BLaER1 (cell line): Measurements from ENCODE around the gene MUC16.
A peak's percentile ranks its signal among the peaks of the same experiment; 100 is the strongest.

Experiments
- H3K27ac ChIP-seq: shearing (Covaris generic); formaldehyde crosslinking; 2 replicates; pipeline ENCODE4 v1.8.1; 2022
- H3K27me3 ChIP-seq: shearing (Covaris generic); formaldehyde crosslinking; 2 replicates; pipeline ENCODE4 v1.8.1; 2022
- H3K36me3 ChIP-seq: shearing (Covaris generic); formaldehyde crosslinking; 2 replicates; pipeline ENCODE4 v1.8.1; 2022
- H3K4me1 ChIP-seq: shearing (Covaris generic); formaldehyde crosslinking; 2 replicates; pipeline ENCODE4 v1.8.1; 2022
- H3K4me2 ChIP-seq: shearing (Covaris generic); formaldehyde crosslinking; 2 replicates; pipeline ENCODE4 v1.8.1; 2022
- H3K4me3 ChIP-seq: shearing (Covaris generic); formaldehyde crosslinking; 2 replicates; pipeline ENCODE4 v1.8.1; 2022
- H3K9ac ChIP-seq: shearing (Covaris generic); formaldehyde crosslinking; 2 replicates; pipeline ENCODE4 v1.8.1; 2022
- H3K9me3 ChIP-seq: shearing (Covaris generic); formaldehyde crosslinking; 2 replicates; pipeline ENCODE4 v1.8.1; 2022
- H4K20me1 ChIP-seq: shearing (Covaris generic); formaldehyde crosslinking; 2 replicates; pipeline ENCODE4 v1.8.1; 2022
- Cebpa-rat ChIP-seq: shearing (Covaris generic); IDR thresholded peaks from 2 replicates; pipeline ENCODE4 v1.8.1; 2022

The MUC16 gene

GRCh38 chr19:9043524-9043923 is 33.3 kb upstream of the MUC16 start:
- no peaks in the 10 kb centered on the region for H3K4me1 ChIP-seq
- no peak overlapping the region for H3K27ac ChIP-seq
- no peak overlapping the region for H3K9ac ChIP-seq
- TF ChIP-seq Cebpa-rat, result no peak
- no peak overlapping the region for H3K4me3 ChIP-seq
- H3K9me3 ChIP-seq, result no peaks in the 10 kb centered on the region
- H3K27me3 ChIP-seq, result no peaks in the 10 kb centered on the region
- H4K20me1 ChIP-seq, result no peaks in the 10 kb centered on the region
- no peak overlapping the region for H3K4me2 ChIP-seq
- H3K36me3 ChIP-seq, result no peaks in the 10 kb centered on the region

GRCh38 chr19:9041023-9041422 is 30.8 kb upstream of the MUC16 start:
- H3K9me3 ChIP-seq, result no peaks in the 10 kb centered on the region
- no peaks in the 10 kb centered on the region for H4K20me1 ChIP-seq
- H3K27me3 ChIP-seq, result no peaks in the 10 kb centered on the region
- TF ChIP-seq Cebpa-rat, result peak; percentile 64
- no peak overlapping the region for H3K27ac ChIP-seq
- H3K4me3 ChIP-seq, result no peak overlapping the region
- H3K36me3 ChIP-seq, result no peaks in the 10 kb centered on the region
- no peak overlapping the region for H3K4me2 ChIP-seq
- no peak overlapping the region for H3K9ac ChIP-seq
- no peaks in the 10 kb centered on the region for H3K4me1 ChIP-seq

- TF ChIP-seq Cebpa-rat, result no peak
- Histone ChIP-seq H3K27me3 (no peaks in the 10 kb centered on the region), H3K4me2 (no peak overlapping the region), H3K36me3 (no peaks in the 10 kb centered on the region), H3K9ac (no peak overlapping the region), H3K4me3 (no peak overlapping the region), H3K4me1 (no peaks in the 10 kb centered on the region), H3K9me3 (no peaks in the 10 kb centered on the region), H4K20me1 (no peaks in the 10 kb centered on the region), H3K27ac (no peak overlapping the region)
These were observed 29.9 kb upstream of the MUC16 start for GRCh38 chr19:9040131-9040530.

GRCh38 chr19:9039728-9040127 is 29.5 kb upstream of the MUC16 start:
- Histone ChIP-seq H3K27me3 (no peaks in the 10 kb centered on the region), H3K9ac (no peak overlapping the region), H3K36me3 (no peaks in the 10 kb centered on the region), H3K9me3 (no peaks in the 10 kb centered on the region), H3K27ac (no peak overlapping the region), H4K20me1 (no peaks in the 10 kb centered on the region), H3K4me1 (no peaks in the 10 kb centered on the region), H3K4me2 (no peak overlapping the region), H3K4me3 (no peak overlapping the region)
- no peak for TF ChIP-seq Cebpa-rat

GRCh38 chr19:9037400-9038062 is 27.3 kb upstream of the MUC16 start:
- H3K4me3 ChIP-seq, result no peak overlapping the region
- no peaks in the 10 kb centered on the region for H4K20me1 ChIP-seq
- H3K9me3 ChIP-seq, result no peaks in the 10 kb centered on the region
- H3K4me1 ChIP-seq, result no peaks in the 10 kb centered on the region
- H3K27me3 ChIP-seq, result no peaks in the 10 kb centered on the region
- TF ChIP-seq Cebpa-rat, result no peak
- H3K36me3 ChIP-seq, result no peaks in the 10 kb centered on the region
- H3K27ac ChIP-seq, result no peak overlapping the region
- no peak overlapping the region for H3K9ac ChIP-seq
- H3K4me2 ChIP-seq, result no peak overlapping the region

GRCh38 chr19:9032136-9032631 is 22.0 kb upstream of the MUC16 start:
- Histone ChIP-seq H3K9me3 (no peaks in the 10 kb centered on the region), H3K27me3 (no peaks in the 10 kb centered on the region), H3K4me3 (no peak overlapping the region), H3K4me2 (no peak overlapping the region), H4K20me1 (no peaks in the 10 kb centered on the region), H3K4me1 (peaks cover 2% of the 10 kb centered on the region; the same call in 1 of the 2 replicates), H3K36me3 (no peaks in the 10 kb centered on the region), H3K27ac (no peak overlapping the region), H3K9ac (no peak overlapping the region)
- TF ChIP-seq Cebpa-rat, result no peak

- no peaks in the 10 kb centered on the region for H3K9me3 ChIP-seq
- no peak overlapping the region for H3K4me2 ChIP-seq
- no peaks in the 10 kb centered on the region for H3K27me3 ChIP-seq
- no peak for TF ChIP-seq Cebpa-rat
- no peaks in the 10 kb centered on the region for H4K20me1 ChIP-seq
- no peak overlapping the region for H3K9ac ChIP-seq
- peaks cover 22% of the 10 kb centered on the region for H3K4me1 ChIP-seq
- no peaks in the 10 kb centered on the region for H3K36me3 ChIP-seq
- no peak overlapping the region for H3K4me3 ChIP-seq
- H3K27ac ChIP-seq, result no peak overlapping the region
These were observed 8.1 kb upstream of the MUC16 start for GRCh38 chr19:9018163-9018875.

- H3K4me1 ChIP-seq, result peaks cover 20% of the 10 kb centered on the region
- no peaks in the 10 kb centered on the region for H3K27me3 ChIP-seq
- H3K9me3 ChIP-seq, result no peaks in the 10 kb centered on the region
- no peak for TF ChIP-seq Cebpa-rat
- H3K4me3 ChIP-seq, result no peak overlapping the region
- H3K36me3 ChIP-seq, result no peaks in the 10 kb centered on the region
- no peak overlapping the region for H3K9ac ChIP-seq
- no peaks in the 10 kb centered on the region for H4K20me1 ChIP-seq
- no peak overlapping the region for H3K4me2 ChIP-seq
- H3K27ac ChIP-seq, result no peak overlapping the region
These were observed 4.6 kb upstream of the MUC16 start for GRCh38 chr19:9014803-9015202.

GRCh38 chr19:9013988-9014387 is 3.8 kb upstream of the MUC16 start:
- no peaks in the 10 kb centered on the region for H3K27me3 ChIP-seq
- no peak for TF ChIP-seq Cebpa-rat
- no peaks in the 10 kb centered on the region for H3K9me3 ChIP-seq
- peaks cover 28% of the 10 kb centered on the region for H3K4me1 ChIP-seq
- no peak overlapping the region for H3K27ac ChIP-seq
- no peak overlapping the region for H3K4me2 ChIP-seq
- H3K4me3 ChIP-seq, result no peak overlapping the region
- no peak overlapping the region for H3K9ac ChIP-seq
- no peaks in the 10 kb centered on the region for H4K20me1 ChIP-seq
- H3K36me3 ChIP-seq, result no peaks in the 10 kb centered on the region

- no peaks in the 10 kb centered on the region for H3K36me3 ChIP-seq
- peaks cover 33% of the 10 kb centered on the region for H3K4me1 ChIP-seq
- H3K27ac ChIP-seq, result no peak overlapping the region
- TF ChIP-seq Cebpa-rat, result no peak
- no peak overlapping the region for H3K4me2 ChIP-seq
- H3K4me3 ChIP-seq, result no peak overlapping the region
- H3K27me3 ChIP-seq, result no peaks in the 10 kb centered on the region
- no peaks in the 10 kb centered on the region for H3K9me3 ChIP-seq
- H4K20me1 ChIP-seq, result no peaks in the 10 kb centered on the region
- no peak overlapping the region for H3K9ac ChIP-seq
These were observed 1.7 kb upstream of the MUC16 start for GRCh38 chr19:9011875-9012274.
